SK-N-MC (cell line): ENCODE data around the gene IRF2BPL.

ENCODE experiments used
- EZH2 ChIP-seq: fragments of 200-600 bp; sonication (generic); IDR thresholded peaks from one replicate; pipeline ENCODE4 v1.6.1; 2017; ENCODE audit warnings: antibody characterized with exemption
- FOXP2 ChIP-seq: optimal IDR thresholded peaks from 2 replicates; pipeline ENCODE3; 2011; ENCODE audit warnings: mild to moderate bottlenecking, moderate library complexity; ENCODE audit not compliant: insufficient read depth; ENCODE audit errors: extremely low read length, control extremely low read depth
- POLR2AphosphoS5 ChIP-seq: IDR thresholded peaks from 2 replicates; pipeline ENCODE4 v1.6.1; 2012; ENCODE audit warnings: mild to moderate bottlenecking, low read depth, low read length, borderline replicate concordance

- TF ChIP-seq EZH2 (no peak), POLR2AphosphoS5 (no peak), FOXP2 (no peak)
Measured at GRCh38 chr14:76975812-76976211, 52.7 kb downstream of the IRF2BPL start.
